ENCODE data around the gene KCMF1.

The KCMF1 gene

GRCh38 chr2:85008252-85008651, 37.3 kb downstream of the KCMF1 start:
- Histone ChIP-seq H3K4me3 (ENCODE audit: insufficient read depth in 1 of 2, low read depth in 1 of 2, low read length in 2 of 2) (no peak overlapping the region), H3K9me3 (ENCODE audit: control insufficient read depth, low read length) (no peaks in the 10 kb centered on the region), H3K23ac (ENCODE audit: low read length in 2 of 2) (no peak overlapping the region), H4K8ac (ENCODE audit: low read length) (no peak overlapping the region), H4K91ac (ENCODE audit: low read length) (no peak overlapping the region), H3K79me1 (replicated peaks; ENCODE audit: low read length, poor library complexity, severe bottlenecking) (peaks cover 5% of the 10 kb centered on the region), H2BK120ac (ENCODE audit: low read depth, low read length) (no peak overlapping the region), H2AFZ (ENCODE audit: low read depth, low read length) (no peak overlapping the region), H2BK12ac (ENCODE audit: low read length in 2 of 2) (no peak overlapping the region), H3K36me3 (ENCODE audit: control insufficient read depth in 1 of 2, insufficient read depth in 2 of 2, low read depth in 1 of 2, low read length in 2 of 2) (peaks cover 12 to 27% of the 10 kb centered on the region in 2 experiments), H3K4ac (ENCODE audit: low read depth in 1 of 2, low read length in 2 of 2) (no peak overlapping the region), H3K18ac (ENCODE audit: low read depth in 1 of 2, low read length in 2 of 2) (no peak overlapping the region), H2BK15ac (ENCODE audit: low read depth, poor library complexity, severe bottlenecking) (no peak overlapping the region), H2AK5ac (ENCODE audit: low read length, severe bottlenecking) (no peak overlapping the region), H3K27ac (ENCODE audit: low read length, poor library complexity, severe bottlenecking) (no peak overlapping the region), H2BK5ac (ENCODE audit: low read depth, low read length, poor library complexity, severe bottlenecking) (no peak overlapping the region), H3K4me2 (ENCODE audit: low read length, poor library complexity, severe bottlenecking) (no peak overlapping the region), H3K4me1 (ENCODE audit: control insufficient read depth, insufficient read depth, low read depth, low read length) (no peaks in the 10 kb centered on the region), H3K27me3 (ENCODE audit: control insufficient read depth in 1 of 2, insufficient read depth in 1 of 2, low read length in 2 of 2) (no peaks in the 10 kb centered on the region), H3K9ac (ENCODE audit: low read length) (no peak overlapping the region), H3K14ac (ENCODE audit: low read length in 2 of 2) (no peak overlapping the region)
- DNase-seq: no peak
- 89% methylated on average over 2 of the region's 2 CpGs for WGBS

GRCh38 chr2:85009019-85009618, 38.2 kb downstream of the KCMF1 start:
- Histone ChIP-seq H3K79me1 (replicated peaks; ENCODE audit: low read length, poor library complexity, severe bottlenecking) (peaks cover 5% of the 10 kb centered on the region), H2AFZ (ENCODE audit: low read depth, low read length) (no peak overlapping the region), H3K27ac (ENCODE audit: low read length, poor library complexity, severe bottlenecking) (no peak overlapping the region), H2BK5ac (ENCODE audit: low read depth, low read length, poor library complexity, severe bottlenecking) (no peak overlapping the region), H2BK12ac (ENCODE audit: low read length in 2 of 2) (no peak overlapping the region), H2AK5ac (ENCODE audit: low read length, severe bottlenecking) (no peak overlapping the region), H3K4ac (ENCODE audit: low read depth in 1 of 2, low read length in 2 of 2) (no peak overlapping the region), H3K4me1 (ENCODE audit: control insufficient read depth, insufficient read depth, low read depth, low read length) (no peaks in the 10 kb centered on the region), H3K27me3 (ENCODE audit: control insufficient read depth in 1 of 2, insufficient read depth in 1 of 2, low read length in 2 of 2) (no peaks in the 10 kb centered on the region), H4K91ac (ENCODE audit: low read length) (no peak overlapping the region), H3K9ac (ENCODE audit: low read length) (no peak overlapping the region), H3K4me2 (ENCODE audit: low read length, poor library complexity, severe bottlenecking) (no peak overlapping the region), H4K8ac (ENCODE audit: low read length) (no peak overlapping the region), H3K4me3 (ENCODE audit: insufficient read depth in 1 of 2, low read depth in 1 of 2, low read length in 2 of 2) (no peak overlapping the region), H3K14ac (ENCODE audit: low read length in 2 of 2) (no peak overlapping the region), H2BK15ac (ENCODE audit: low read depth, poor library complexity, severe bottlenecking) (no peak overlapping the region), H3K36me3 (ENCODE audit: control insufficient read depth in 1 of 2, insufficient read depth in 2 of 2, low read depth in 1 of 2, low read length in 2 of 2) (peaks cover 12 to 25% of the 10 kb centered on the region in 2 experiments), H3K18ac (ENCODE audit: low read depth in 1 of 2, low read length in 2 of 2) (no peak overlapping the region), H2BK120ac (ENCODE audit: low read depth, low read length) (no peak overlapping the region), H3K9me3 (ENCODE audit: control insufficient read depth, low read length) (no peaks in the 10 kb centered on the region), H3K23ac (ENCODE audit: low read length in 2 of 2) (no peak overlapping the region)
- 100% methylated on average over 1 of the region's 3 CpGs for WGBS
- DNase-seq: no peak

GRCh38 chr2:85010404-85010803, 39.4 kb downstream of the KCMF1 start:
- Histone ChIP-seq H4K8ac (ENCODE audit: low read length) (no peak overlapping the region), H3K9me3 (ENCODE audit: control insufficient read depth, low read length) (no peaks in the 10 kb centered on the region), H2BK15ac (ENCODE audit: low read depth, poor library complexity, severe bottlenecking) (no peak overlapping the region)

GRCh38 chr2:85011098-85011497, 40.1 kb downstream of the KCMF1 start:
- Histone ChIP-seq H2BK12ac (ENCODE audit: low read length in 2 of 2) (no peak overlapping the region), H3K36me3 (ENCODE audit: control insufficient read depth in 1 of 2, insufficient read depth in 2 of 2, low read depth in 1 of 2, low read length in 2 of 2) (peaks cover 12 to 25% of the 10 kb centered on the region in 2 experiments), H2AK5ac (ENCODE audit: low read length, severe bottlenecking) (no peak overlapping the region)

More at GRCh38 chr2:85010404-85010803, 39.4 kb downstream of the KCMF1 start:
- H2BK120ac ChIP-seq (ENCODE audit: low read depth, low read length): no peak overlapping the region
- peaks cover 12 to 25% of the 10 kb centered on the region in 2 experiments for H3K36me3 ChIP-seq (ENCODE audit: control insufficient read depth in 1 of 2, insufficient read depth in 2 of 2, low read depth in 1 of 2, low read length in 2 of 2)
- no peak for DNase-seq
- WGBS: 100% methylated on average over 1 of the region's 1 CpG
- no peak overlapping the region for H4K91ac ChIP-seq (ENCODE audit: low read length)
- no peak overlapping the region for H3K9ac ChIP-seq (ENCODE audit: low read length)
- H2BK5ac ChIP-seq (ENCODE audit: low read depth, low read length, poor library complexity, severe bottlenecking): no peak overlapping the region
- H3K18ac ChIP-seq (ENCODE audit: low read depth in 1 of 2, low read length in 2 of 2): no peak overlapping the region
- H3K4me3 ChIP-seq (ENCODE audit: insufficient read depth in 1 of 2, low read depth in 1 of 2, low read length in 2 of 2): no peak overlapping the region
- no peak overlapping the region for H2BK12ac ChIP-seq (ENCODE audit: low read length in 2 of 2)
- peaks cover 3% of the 10 kb centered on the region for H3K4me1 ChIP-seq (ENCODE audit: control insufficient read depth, insufficient read depth, low read depth, low read length)
- no peak overlapping the region for H2AFZ ChIP-seq (ENCODE audit: low read depth, low read length)
- no peak overlapping the region for H3K4me2 ChIP-seq (ENCODE audit: low read length, poor library complexity, severe bottlenecking)
- no peak overlapping the region for H3K14ac ChIP-seq (ENCODE audit: low read length in 2 of 2)
- no peak overlapping the region for H3K4ac ChIP-seq (ENCODE audit: low read depth in 1 of 2, low read length in 2 of 2)
- no peak overlapping the region for H3K27ac ChIP-seq (ENCODE audit: low read length, poor library complexity, severe bottlenecking)
- H2AK5ac ChIP-seq (ENCODE audit: low read length, severe bottlenecking): no peak overlapping the region
- H3K23ac ChIP-seq (ENCODE audit: low read length in 2 of 2): no peak overlapping the region
- H3K27me3 ChIP-seq (ENCODE audit: control insufficient read depth in 1 of 2, insufficient read depth in 1 of 2, low read length in 2 of 2): no peaks in the 10 kb centered on the region
- H3K79me1 ChIP-seq (replicated peaks; ENCODE audit: low read length, poor library complexity, severe bottlenecking): peaks cover 5% of the 10 kb centered on the region

More at GRCh38 chr2:85011098-85011497, 40.1 kb downstream of the KCMF1 start:
- Histone ChIP-seq H3K27me3 (ENCODE audit: control insufficient read depth in 1 of 2, insufficient read depth in 1 of 2, low read length in 2 of 2) (no peaks in the 10 kb centered on the region), H2BK15ac (ENCODE audit: low read depth, poor library complexity, severe bottlenecking) (no peak overlapping the region), H3K18ac (ENCODE audit: low read depth in 1 of 2, low read length in 2 of 2) (no peak overlapping the region), H4K91ac (ENCODE audit: low read length) (no peak overlapping the region), H3K4me3 (ENCODE audit: insufficient read depth in 1 of 2, low read depth in 1 of 2, low read length in 2 of 2) (no peak overlapping the region), H3K9me3 (ENCODE audit: control insufficient read depth, low read length) (no peaks in the 10 kb centered on the region), H3K9ac (ENCODE audit: low read length) (no peak overlapping the region), H4K8ac (ENCODE audit: low read length) (no peak overlapping the region), H3K14ac (ENCODE audit: low read length in 2 of 2) (no peak overlapping the region), H3K79me1 (replicated peaks; ENCODE audit: low read length, poor library complexity, severe bottlenecking) (peaks cover 5% of the 10 kb centered on the region), H3K23ac (ENCODE audit: low read length in 2 of 2) (no peak overlapping the region), H3K27ac (ENCODE audit: low read length, poor library complexity, severe bottlenecking) (no peak overlapping the region), H3K4me2 (ENCODE audit: low read length, poor library complexity, severe bottlenecking) (no peak overlapping the region), H2BK5ac (ENCODE audit: low read depth, low read length, poor library complexity, severe bottlenecking) (no peak overlapping the region), H3K4ac (ENCODE audit: low read depth in 1 of 2, low read length in 2 of 2) (no peak overlapping the region), H2AFZ (ENCODE audit: low read depth, low read length) (no peak overlapping the region), H2BK120ac (ENCODE audit: low read depth, low read length) (no peak overlapping the region), H3K4me1 (ENCODE audit: control insufficient read depth, insufficient read depth, low read depth, low read length) (peaks cover 3% of the 10 kb centered on the region)
- DNase-seq: no peak
- WGBS: no CpG with 5 or more reads among the region's 3 CpGs

All from mesenchymal stem cell (in vitro differentiated cells and primary cell).